ENCODE results near the gene TBC1D5. TPM values are rescaled to one million over a fixed set of nuclear protein-coding genes. Genes with fewer than 3 reads are reported as not detected.

The TBC1D5 gene
- total and polyA plus RNA-seq, 2 of the 8 experiments (the other 6 are each of a cell fraction or from before 2014, with no cell fraction given): 11.0 to 22.9 TPM

DNA sequence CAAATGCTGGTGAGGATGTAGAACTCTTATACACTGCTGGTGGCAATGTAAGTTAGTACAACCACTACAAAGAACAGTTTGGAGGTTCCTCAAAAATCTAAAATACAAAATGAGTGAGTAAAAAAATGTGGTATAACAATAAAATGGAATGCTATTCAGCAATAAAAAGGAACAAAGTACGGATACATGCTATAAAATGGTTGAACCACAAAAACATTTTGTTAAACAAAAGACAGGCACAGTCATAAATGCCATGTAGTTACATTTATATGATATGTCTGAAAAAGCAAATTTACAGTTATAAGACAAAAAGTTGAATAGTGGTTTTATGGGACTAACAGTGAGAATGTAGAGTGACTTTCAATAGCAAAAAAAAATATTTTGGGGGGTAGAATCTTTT, 285.8 kb downstream of the TBC1D5 start (continued):
- TF ChIP-seq, protein P1, sequence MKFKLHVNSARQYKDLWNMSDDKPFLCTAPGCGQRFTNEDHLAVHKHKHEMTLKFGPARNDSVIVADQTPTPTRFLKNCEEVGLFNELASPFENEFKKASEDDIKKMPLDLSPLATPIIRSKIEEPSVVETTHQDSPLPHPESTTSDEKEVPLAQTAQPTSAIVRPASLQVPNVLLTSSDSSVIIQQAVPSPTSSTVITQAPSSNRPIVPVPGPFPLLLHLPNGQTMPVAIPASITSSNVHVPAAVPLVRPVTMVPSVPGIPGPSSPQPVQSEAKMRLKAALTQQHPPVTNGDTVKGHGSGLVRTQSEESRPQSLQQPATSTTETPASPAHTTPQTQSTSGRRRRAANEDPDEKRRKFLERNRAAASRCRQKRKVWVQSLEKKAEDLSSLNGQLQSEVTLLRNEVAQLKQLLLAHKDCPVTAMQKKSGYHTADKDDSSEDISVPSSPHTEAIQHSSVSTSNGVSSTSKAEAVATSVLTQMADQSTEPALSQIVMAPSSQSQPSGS (IDR thresholded peaks at IDR 0.05; ENCODE audit: low read length): no peak
- TF ChIP-seq KDM4A (IDR thresholded peaks at IDR 0.05; ENCODE audit: low read depth, low read length, severe bottlenecking) (no peak), CBX8 (IDR thresholded peaks at IDR 0.05; ENCODE audit: borderline replicate concordance, low read depth, low read length) (no peak), KDM5A (IDR thresholded peaks at IDR 0.05; ENCODE audit: low read length) (no peak), FOSL1 (IDR thresholded peaks at IDR 0.05; ENCODE audit: insufficient read depth, low read depth, low read length) (no peak), NRF1 (IDR thresholded peaks at IDR 0.05; ENCODE audit: low read depth, low read length) (no peak)
